Calu3 (cell line): Measurements from ENCODE around the gene AGT. TPM values are rescaled to one million over a fixed set of nuclear protein-coding genes. Genes with fewer than 3 reads are reported as not detected.

ENCODE experiments used
- BruUV-seq: library from RNA; stranded (reverse); fragments of 400-500 nt; replicated peaks from 2 replicates; lab custom pipeline; 2021; lab: Mats Ljungman, UMichigan
- CTCF ChIA-PET: fragments of 300-600 bp; sonication (Branson Sonifier 250); formaldehyde crosslinking; loops from one replicate; lab custom pipeline; 2022; ENCODE audit warnings: antibody characterized with exemption; lab: Charles Lee
- DNase-seq: peaks from one replicate; pipeline ENCODE4 v3.0.0; 2022
- H3K27ac Mint-ChIP-seq: one replicate; pipeline ENCODE4 v1.8.0; 2022; ENCODE audit warnings: mixed read lengths; ENCODE audit not compliant: unreplicated experiment
- H3K27me3 Mint-ChIP-seq: one replicate; pipeline ENCODE4 v1.8.0; 2022; ENCODE audit warnings: mixed read lengths; ENCODE audit not compliant: unreplicated experiment
- H3K36me3 Mint-ChIP-seq: one replicate; pipeline ENCODE4 v1.8.0; 2022; ENCODE audit warnings: mild to moderate bottlenecking, moderate library complexity, mixed read lengths; ENCODE audit not compliant: insufficient read depth, unreplicated experiment
- H3K4me1 Mint-ChIP-seq: one replicate; pipeline ENCODE4 v1.8.0; 2022; ENCODE audit warnings: mild to moderate bottlenecking, low read depth, mixed read lengths; ENCODE audit not compliant: unreplicated experiment
- H3K4me3 Mint-ChIP-seq: one replicate; pipeline ENCODE4 v1.8.0; 2022; ENCODE audit warnings: mild to moderate bottlenecking, low read depth, moderate library complexity, mixed read lengths; ENCODE audit not compliant: unreplicated experiment
- H3K9me3 Mint-ChIP-seq: one replicate; pipeline ENCODE4 v1.8.0; 2022; ENCODE audit warnings: low read depth, mixed read lengths; ENCODE audit not compliant: unreplicated experiment
- intact Hi-C: fragments of 100-400 bp; cut with micrococcal nuclease; formaldehyde crosslinking; loops from one replicate; pipeline ENCODE4 v1.10.0; 2022; ENCODE audit not compliant: unreplicated experiment
- total RNA-seq: library from RNA; stranded (reverse); gene quantifications from 2 replicates; pipeline ENCODE4 v1.2.3, GENCODE V29; 2022
- TF ChIP-seq, protein P1 (sequence below): fragments of 200-600 bp; IDR thresholded peaks from one replicate; pipeline ENCODE4 v1.8.0; 2022; ENCODE audit warnings: antibody characterized with exemption; ENCODE audit not compliant: unreplicated experiment

The AGT gene
- total RNA-seq, 1 experiment from 2014 or later: 27.5 TPM

DNA sequence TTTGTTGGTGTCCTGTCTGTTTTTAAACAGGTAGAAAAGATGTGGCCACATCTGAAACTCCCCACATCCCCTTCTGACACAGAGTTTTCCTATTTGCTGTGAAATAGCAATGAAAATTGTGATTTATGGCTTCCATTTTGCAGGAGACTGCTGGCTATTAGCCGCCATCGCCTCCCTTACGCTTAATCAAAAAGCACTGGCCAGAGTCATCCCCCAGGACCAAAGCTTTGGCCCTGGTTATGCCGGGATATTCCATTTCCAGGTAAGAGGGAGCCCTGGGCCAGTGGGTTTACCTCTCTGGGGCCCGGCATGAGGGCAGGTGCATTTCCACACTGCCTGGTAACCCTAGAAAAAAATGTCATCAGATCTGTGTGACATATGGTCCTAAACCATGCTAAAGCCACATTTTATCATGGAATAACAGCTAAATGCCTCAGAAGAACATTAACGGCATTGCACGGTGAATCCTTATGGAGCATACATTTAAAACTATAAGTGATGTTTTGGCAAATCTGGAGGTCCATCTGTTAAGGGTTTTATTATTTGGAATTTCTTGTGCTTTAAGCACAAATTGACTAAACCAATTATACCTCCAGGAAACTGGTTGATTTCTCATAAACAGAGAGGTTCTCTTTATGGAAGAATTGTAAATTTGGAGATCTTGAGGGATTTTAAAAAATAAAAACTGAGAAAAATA is 45.6 kb upstream of the AGT start:
- Mint-ChIP-seq H3K4me1 (peaks cover 8% of the 10 kb centered on the region), H3K9me3 (no peaks in the 10 kb centered on the region), H3K4me3 (no peak overlapping the region), H3K27ac (no peak overlapping the region), H3K27me3 (no peaks in the 10 kb centered on the region), H3K36me3 (no peaks in the 10 kb centered on the region)
- CTCF ChIA-PET: interaction anchor here (0.6 to 3.7 kb wide), 3 partner anchors 13 to 750 kb away, joined by 5 to 15 read pairs (median 7); partner anchors contain the start of gene COG2
- TF ChIP-seq, protein P1, sequence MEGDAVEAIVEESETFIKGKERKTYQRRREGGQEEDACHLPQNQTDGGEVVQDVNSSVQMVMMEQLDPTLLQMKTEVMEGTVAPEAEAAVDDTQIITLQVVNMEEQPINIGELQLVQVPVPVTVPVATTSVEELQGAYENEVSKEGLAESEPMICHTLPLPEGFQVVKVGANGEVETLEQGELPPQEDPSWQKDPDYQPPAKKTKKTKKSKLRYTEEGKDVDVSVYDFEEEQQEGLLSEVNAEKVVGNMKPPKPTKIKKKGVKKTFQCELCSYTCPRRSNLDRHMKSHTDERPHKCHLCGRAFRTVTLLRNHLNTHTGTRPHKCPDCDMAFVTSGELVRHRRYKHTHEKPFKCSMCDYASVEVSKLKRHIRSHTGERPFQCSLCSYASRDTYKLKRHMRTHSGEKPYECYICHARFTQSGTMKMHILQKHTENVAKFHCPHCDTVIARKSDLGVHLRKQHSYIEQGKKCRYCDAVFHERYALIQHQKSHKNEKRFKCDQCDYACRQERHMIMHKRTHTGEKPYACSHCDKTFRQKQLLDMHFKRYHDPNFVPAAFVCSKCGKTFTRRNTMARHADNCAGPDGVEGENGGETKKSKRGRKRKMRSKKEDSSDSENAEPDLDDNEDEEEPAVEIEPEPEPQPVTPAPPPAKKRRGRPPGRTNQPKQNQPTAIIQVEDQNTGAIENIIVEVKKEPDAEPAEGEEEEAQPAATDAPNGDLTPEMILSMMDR: no peak
- BruUV-seq: no TSS peak
- intact Hi-C loops: no loop called here
- no peak for DNase-seq

DNA sequence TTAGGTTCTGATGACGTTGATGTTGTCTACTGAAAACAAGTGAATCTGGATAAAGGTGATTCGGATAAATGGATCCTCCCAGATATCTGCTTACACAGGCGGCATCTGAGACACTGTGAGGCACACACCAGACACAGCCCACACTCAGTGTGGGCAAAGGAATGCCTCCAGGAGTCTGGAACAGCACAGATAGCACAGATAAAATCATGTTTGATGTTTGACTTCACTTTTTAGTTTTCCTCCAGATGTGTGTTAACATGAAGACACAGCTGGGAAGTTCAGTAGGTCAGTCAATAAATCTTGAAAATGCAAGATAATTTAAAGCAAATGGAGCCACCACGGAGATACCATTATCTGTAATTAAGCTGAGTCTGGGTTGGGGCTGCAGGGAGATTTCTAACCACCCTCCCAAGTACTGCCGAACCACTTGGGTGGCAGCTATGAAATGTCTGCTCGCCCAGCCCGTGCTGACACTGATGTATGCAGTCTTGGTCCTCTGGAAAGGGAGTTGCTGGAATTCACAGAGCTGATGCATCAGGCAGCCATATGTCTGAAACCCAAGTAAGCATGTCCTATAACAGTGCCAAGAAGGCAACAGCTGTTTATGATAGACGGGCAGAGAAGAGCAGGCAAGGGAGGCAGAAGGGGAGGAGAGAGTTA is 44.9 kb upstream of the AGT start:
- Mint-ChIP-seq H3K36me3 (no peaks in the 10 kb centered on the region), H3K27me3 (no peaks in the 10 kb centered on the region), H3K4me1 (peaks cover 8% of the 10 kb centered on the region), H3K9me3 (no peaks in the 10 kb centered on the region), H3K27ac (no peak overlapping the region), H3K4me3 (no peak overlapping the region)
- BruUV-seq: no TSS peak
- CTCF ChIA-PET: interaction anchor here (0.6 to 3.7 kb wide), 2 partner anchors 116 to 750 kb away, joined by 7 to 15 read pairs; partner anchors contain the start of gene COG2
- intact Hi-C loops: no loop called here
- TF ChIP-seq, protein P1: no peak
- DNase-seq: no peak

DNA sequence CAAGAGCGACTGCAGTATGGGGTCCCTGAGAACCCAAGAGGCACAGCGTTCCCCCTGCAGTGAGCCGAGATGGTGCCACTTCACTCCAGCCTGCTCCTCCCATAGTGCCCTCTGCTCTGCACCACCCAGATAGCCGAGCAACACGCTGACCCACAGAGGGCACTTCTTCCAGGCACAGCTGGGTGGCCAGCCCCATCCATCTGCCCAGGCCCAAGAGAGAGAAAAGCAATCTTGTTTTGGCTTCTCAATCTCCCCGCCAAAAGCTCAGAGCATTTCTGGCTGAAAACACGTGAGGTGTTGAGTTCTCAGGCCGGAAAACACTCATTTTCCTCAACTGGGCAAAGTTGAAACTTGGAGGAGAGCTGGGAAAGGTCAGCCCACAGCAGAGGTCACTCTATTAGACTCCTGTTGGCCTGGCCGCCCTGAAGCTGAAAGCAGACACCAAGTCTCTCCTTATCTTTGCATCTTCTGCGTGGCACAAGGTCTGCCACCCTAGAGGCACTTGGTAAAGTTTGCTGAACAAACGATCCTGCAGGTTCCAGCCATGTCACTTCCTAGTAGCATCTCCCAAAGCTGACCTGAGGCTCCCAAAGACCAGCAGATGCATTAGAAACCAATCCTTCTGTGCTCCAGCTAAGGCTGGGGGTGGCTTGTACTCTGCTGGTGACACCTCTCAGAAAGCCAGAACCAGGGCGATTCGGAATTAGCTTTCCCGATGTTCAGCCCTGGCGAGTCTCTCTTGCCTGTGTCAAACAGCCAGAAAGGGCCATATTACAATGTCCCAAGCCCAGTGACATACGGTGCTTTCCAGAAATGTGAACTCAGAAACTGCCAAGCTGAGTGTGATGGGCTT is 44.2 kb upstream of the AGT start:
- no peaks in the 10 kb centered on the region for H3K36me3 Mint-ChIP-seq
- H3K27ac Mint-ChIP-seq: no peak overlapping the region
- no peaks in the 10 kb centered on the region for H3K9me3 Mint-ChIP-seq
- CTCF ChIA-PET: interaction anchor here (0.7 to 3.7 kb wide), 2 partner anchors 64 to 115 kb away, joined by 5 to 15 read pairs; partner anchors contain the start of gene COG2
- no peak for DNase-seq
- H3K27me3 Mint-ChIP-seq: no peaks in the 10 kb centered on the region
- no TSS peak for BruUV-seq
- TF ChIP-seq, protein P1: no peak
- no peak overlapping the region for H3K4me3 Mint-ChIP-seq
- intact Hi-C loops: no loop called here
- peaks cover 8% of the 10 kb centered on the region for H3K4me1 Mint-ChIP-seq

DNA sequence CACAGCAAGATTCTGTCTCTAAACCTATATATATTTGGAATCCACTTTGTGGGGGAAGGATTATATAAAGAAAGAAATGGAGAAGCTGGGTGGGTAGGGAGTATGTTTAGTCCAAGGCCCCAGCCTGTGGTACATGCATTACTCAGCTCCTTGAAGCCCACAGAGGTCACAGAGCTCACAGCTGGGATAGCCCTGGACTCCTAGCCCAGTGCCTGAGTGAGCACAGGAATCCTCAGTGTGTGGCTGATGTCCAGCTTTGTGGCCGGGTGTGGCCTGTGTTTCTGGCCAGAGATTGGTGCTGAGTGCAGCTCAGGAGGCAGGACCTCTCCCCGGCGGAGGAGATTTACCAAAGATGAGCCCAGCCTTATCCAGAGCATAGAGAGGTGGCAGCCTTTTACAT is 40.9 kb upstream of the AGT start:
- Mint-ChIP-seq H3K27ac (no peak overlapping the region), H3K9me3 (no peaks in the 10 kb centered on the region), H3K4me1 (peaks cover 19% of the 10 kb centered on the region), H3K36me3 (no peaks in the 10 kb centered on the region), H3K4me3 (no peak overlapping the region), H3K27me3 (no peaks in the 10 kb centered on the region)
- BruUV-seq: no TSS peak
- TF ChIP-seq, protein P1: no peak
- intact Hi-C loops: no loop called here
- CTCF ChIA-PET: no interaction called here
- DNase-seq: no peak
